H9 (cell line): Measurements from ENCODE around the gene KCNJ10. TPM values are rescaled to one million over a fixed set of nuclear protein-coding genes. Genes with fewer than 3 reads are reported as not detected.

Experiments used
- DNase-seq: peaks from one replicate; pipeline ENCODE4 v3.0.0-alpha.2; 2017
- H2AFZ ChIP-seq: one replicate; pipeline ENCODE4 v1.6.1; 2013; ENCODE audit warnings: mild to moderate bottlenecking, low read length, control low read depth, moderate library complexity
- H2AK5ac ChIP-seq: 2 replicates; pipeline ENCODE4 v1.6.1; 2013; ENCODE audit warnings: low read length, control low read depth, mixed read lengths; ENCODE audit not compliant: insufficient read length
- H2BK120ac ChIP-seq: one replicate; pipeline ENCODE4 v1.6.1; 2013; ENCODE audit warnings: low read depth, mild to moderate bottlenecking, low read length, control low read depth, inconsistent platforms; ENCODE audit not compliant: poor library complexity, severe bottlenecking
- H2BK12ac ChIP-seq: 2 replicates; pipeline ENCODE4 v1.6.1; 2013; ENCODE audit warnings: low read length, control low read depth, mixed read lengths, low read depth; ENCODE audit not compliant: insufficient read length
- H2BK15ac ChIP-seq: 2 replicates; pipeline ENCODE4 v1.6.1; 2013; ENCODE audit warnings: low read depth, low read length, control low read depth
- H2BK20ac ChIP-seq: one replicate; pipeline ENCODE4 v1.6.1; 2013; ENCODE audit warnings: low read depth, mild to moderate bottlenecking, low read length, control low read depth, inconsistent platforms; ENCODE audit not compliant: poor library complexity, severe bottlenecking
- H2BK5ac ChIP-seq: 2 replicates; pipeline ENCODE4 v1.6.1; 2013; ENCODE audit warnings: low read length, control low read depth, mixed read lengths; ENCODE audit not compliant: insufficient read length
- H3K14ac ChIP-seq: 2 replicates; pipeline ENCODE4 v1.6.1; 2013; ENCODE audit warnings: low read length, control low read depth; ENCODE audit not compliant: insufficient read depth
- H3K18ac ChIP-seq: 2 replicates; pipeline ENCODE4 v1.6.1; 2013; ENCODE audit warnings: low read depth, mild to moderate bottlenecking, mixed read lengths, low read length, control low read depth; ENCODE audit not compliant: insufficient read length
- H3K23ac ChIP-seq: 2 replicates; pipeline ENCODE4 v1.6.1; 2013; ENCODE audit warnings: low read length, control low read depth, mixed read lengths, low read depth; ENCODE audit not compliant: insufficient read length
- H3K23me2 ChIP-seq: 2 replicates; pipeline ENCODE4 v1.6.1; 2013; ENCODE audit warnings: low read depth, mild to moderate bottlenecking, mixed read lengths, low read length, control low read depth; ENCODE audit not compliant: insufficient read length, poor library complexity, severe bottlenecking
- H3K27ac ChIP-seq: 2 replicates; pipeline ENCODE4 v1.5.1; 2013; ENCODE audit warnings: low read length, control low read depth, mixed read lengths, low read depth; ENCODE audit not compliant: insufficient read length
- H3K27me3 ChIP-seq: 2 replicates; pipeline ENCODE4 v1.6.1; 2013; ENCODE audit warnings: low read length, control low read depth, inconsistent platforms; ENCODE audit not compliant: insufficient read depth
- H3K4ac ChIP-seq: 2 replicates; pipeline ENCODE4 v1.6.1; 2013; ENCODE audit warnings: low read depth, mild to moderate bottlenecking, control low read depth, inconsistent platforms, low read length, moderate library complexity
- H3K4me1 ChIP-seq: 2 replicates; pipeline ENCODE4 v1.6.1; 2013; ENCODE audit warnings: low read length, control low read depth, inconsistent platforms; ENCODE audit not compliant: insufficient read depth
- H3K4me2 ChIP-seq: 2 replicates; pipeline ENCODE4 v1.6.1; 2013; ENCODE audit warnings: low read length, control low read depth, mixed read lengths; ENCODE audit not compliant: insufficient read length, insufficient read depth
- H3K56ac ChIP-seq: 2 replicates; pipeline ENCODE4 v1.6.1; 2013; ENCODE audit warnings: low read depth, mild to moderate bottlenecking, mixed read lengths, low read length, control low read depth; ENCODE audit not compliant: insufficient read length
- H3K79me1 ChIP-seq: 2 replicates; pipeline ENCODE4 v1.6.1; 2013; ENCODE audit warnings: low read depth, mild to moderate bottlenecking, moderate library complexity, low read length, control low read depth, inconsistent platforms; ENCODE audit not compliant: insufficient read depth, poor library complexity, severe bottlenecking
- H3K79me2 ChIP-seq: 2 replicates; pipeline ENCODE4 v1.6.1; 2013; ENCODE audit warnings: low read length, control low read depth, inconsistent platforms; ENCODE audit not compliant: insufficient read depth
- H3K9ac ChIP-seq: 2 replicates; pipeline ENCODE4 v1.6.1; 2013; ENCODE audit warnings: low read length, control low read depth, mixed read lengths; ENCODE audit not compliant: insufficient read length; ENCODE audit errors: extremely low read depth
- H3K9me3 ChIP-seq: one replicate; pipeline ENCODE4 v1.6.1; 2013; ENCODE audit warnings: low read depth, low read length, inconsistent platforms; ENCODE audit not compliant: control insufficient read depth
- H3T11ph ChIP-seq: one replicate; pipeline ENCODE4 v1.6.1; 2013; ENCODE audit warnings: mild to moderate bottlenecking, low read length, control low read depth, inconsistent platforms
- H4K20me1 ChIP-seq: one replicate; pipeline ENCODE4 v1.6.1; 2013; ENCODE audit not compliant: control insufficient read depth, insufficient read length, insufficient read depth
- H4K5ac ChIP-seq: 2 replicates; pipeline ENCODE4 v1.6.1; 2013; ENCODE audit warnings: low read depth, mild to moderate bottlenecking, mixed read lengths, low read length, control low read depth; ENCODE audit not compliant: insufficient read length
- H4K8ac ChIP-seq: replicated peaks from 2 replicates; pipeline ENCODE4 v1.6.1; 2013; ENCODE audit warnings: low read length, control low read depth, mixed read lengths, low read depth; ENCODE audit not compliant: insufficient read length
- H4K91ac ChIP-seq: 2 replicates; pipeline ENCODE4 v1.6.1; 2013; ENCODE audit warnings: low read depth, mild to moderate bottlenecking, moderate library complexity, mixed read lengths, low read length, control low read depth; ENCODE audit not compliant: insufficient read length
- H3K27ac Mint-ChIP-seq, 3 experiments: 2 replicates in 2 of 3; 3 replicates in 1 of 3; pipeline ENCODE4 v1.8.0; 2020 to 2021; ENCODE audit warnings: mixed read lengths in 3 of 3, mild to moderate bottlenecking in 1 of 3, moderate library complexity in 1 of 3
- H3K27me3 Mint-ChIP-seq: 2 replicates; pipeline ENCODE4 v1.8.0; 2021; ENCODE audit warnings: low read depth, mild to moderate bottlenecking, moderate library complexity, mixed read lengths
- H3K36me3 Mint-ChIP-seq, 3 experiments: 2 replicates in 2 of 3; 3 replicates in 1 of 3; pipeline ENCODE4 v1.8.0; 2020 to 2021; ENCODE audit warnings: low read depth in 3 of 3, mixed read lengths in 3 of 3; ENCODE audit not compliant: insufficient read depth in 1 of 3
- H3K4me1 Mint-ChIP-seq, 2 experiments: 2 replicates each; pipeline ENCODE4 v1.8.0; 2020; ENCODE audit warnings: mixed read lengths in 2 of 2
- H3K4me3 Mint-ChIP-seq, 2 experiments: 2 replicates in 1 of 2; 3 replicates in 1 of 2; pipeline ENCODE4 v1.8.0; 2020 to 2021; ENCODE audit warnings: mild to moderate bottlenecking in 2 of 2, mixed read lengths in 2 of 2, moderate library complexity in 1 of 2
- H3K9me3 Mint-ChIP-seq, 2 experiments: 2 replicates in 1 of 2; 3 replicates in 1 of 2; pipeline ENCODE4 v1.8.0; 2020; ENCODE audit warnings: mild to moderate bottlenecking in 2 of 2, mixed read lengths in 2 of 2, moderate library complexity in 1 of 2
- CTCF ChIP-seq: fragments of 200-600 bp; sonication (generic); conservative IDR thresholded peaks from 3 replicates; pipeline ENCODE4 v1.8.0; 2021; ENCODE audit warnings: antibody characterized with exemption, mild to moderate bottlenecking
- WGBS: extraction: QIAGEN DNeasy Blood & Tissue Kit; methylation state at CpG from one replicate; pipeline ENCODE4 v1.1.7; 2013; ENCODE audit warnings: missing lambda C conversion rate, low lambda C conversion rate, mixed read lengths; ENCODE audit not compliant: insufficient read length; ENCODE audit errors: extremely low coverage; 5-methylcytosine and 5-hydroxymethylcytosine counted together
- total RNA-seq: library from RNA; stranded (reverse); gene quantifications from 2 replicates; pipeline ENCODE4 v1.2.1, GENCODE V29; 2021

The KCNJ10 gene
- total RNA-seq, 1 experiment from 2014 or later = 0.44 TPM

DNA sequence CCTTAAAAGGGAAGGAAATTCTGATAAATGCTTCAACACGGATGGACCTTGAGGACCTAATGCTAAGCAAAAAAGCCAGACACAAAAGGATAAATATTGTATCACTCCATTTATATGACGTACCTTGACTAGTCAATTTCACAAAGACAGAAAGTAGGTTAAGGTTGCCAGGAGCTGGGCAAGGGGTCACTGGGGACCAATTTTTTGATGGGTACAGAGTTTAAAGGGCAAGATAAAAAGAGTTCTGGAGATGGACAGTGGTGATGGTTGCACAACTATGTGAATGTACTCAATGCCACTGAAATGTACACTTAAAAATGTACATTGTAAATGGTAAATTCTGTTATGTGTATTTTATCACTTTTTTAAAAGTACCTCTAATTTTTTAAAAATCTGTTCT lies 83.9 kb downstream of the KCNJ10 start:
- Mint-ChIP-seq H3K9me3 (no peaks in the 10 kb centered on the region), H3K27ac (no peak overlapping the region), H3K27me3 (peaks cover 3% of the 10 kb centered on the region), H3K36me3 (no peaks in the 10 kb centered on the region), H3K4me3 (no peak overlapping the region), H3K4me1 (peaks cover 7 to 10% of the 10 kb centered on the region in 2 experiments)
- no peaks in the 10 kb centered on the region for H4K20me1 ChIP-seq
- H2AFZ ChIP-seq = no peak overlapping the region
- H3K79me1 ChIP-seq = no peaks in the 10 kb centered on the region
- no peak overlapping the region for H3K27ac ChIP-seq
- H3K18ac ChIP-seq = no peak overlapping the region
- H2BK120ac ChIP-seq = no peak overlapping the region
- no peak overlapping the region for H3T11ph ChIP-seq
- H3K9ac ChIP-seq = no peak overlapping the region
- no peak overlapping the region for H2BK15ac ChIP-seq
- H3K79me2 ChIP-seq = no peaks in the 10 kb centered on the region
- TF ChIP-seq CTCF = no peak
- H3K4me1 ChIP-seq = peaks cover 2% of the 10 kb centered on the region; the same call in 1 of the 2 replicates
- H3K14ac ChIP-seq = no peak overlapping the region
- no peak for DNase-seq
- no peak overlapping the region for H4K5ac ChIP-seq
- H3K4ac ChIP-seq = no peak overlapping the region
- H2BK12ac ChIP-seq = no peak overlapping the region
- no peaks in the 10 kb centered on the region for H3K23me2 ChIP-seq
- no peaks in the 10 kb centered on the region for H3K9me3 ChIP-seq
- H3K4me2 ChIP-seq = no peak overlapping the region
- no peak overlapping the region for H3K56ac ChIP-seq
- no peak overlapping the region for H2AK5ac ChIP-seq
- no peak overlapping the region for H3K23ac ChIP-seq
- no peaks in the 10 kb centered on the region for H3K27me3 ChIP-seq
- WGBS = no CpG with 5 or more reads among the region's 2 CpGs
- no peak overlapping the region for H4K8ac ChIP-seq
- H2BK20ac ChIP-seq = no peak overlapping the region
- no peak overlapping the region for H2BK5ac ChIP-seq
- H4K91ac ChIP-seq = no peak overlapping the region
